A673 (cell line): ENCODE results near the gene CASTOR2.
"Not testable (repeated sequence)": the region's sequence is repeated elsewhere in the genome, so short reads cannot be mapped to it uniquely, and the experiment has no call there.

Experiments
- EZH2 ChIP-seq: fragments of 200-600 bp; sonication (generic); IDR thresholded peaks from 2 replicates; pipeline ENCODE4 v1.6.1; 2017; ENCODE audit warnings: borderline replicate concordance, low read depth, mild to moderate bottlenecking, mixed read lengths, antibody characterized with exemption, low read length; ENCODE audit not compliant: poor library complexity, severe bottlenecking
- TF ChIP-seq, protein P1 (sequence below): fragments of 300-800, 200-600 bp; sonication (generic); conservative IDR thresholded peaks from 2 replicates; pipeline ENCODE4 v1.5.1; 2017; ENCODE audit warnings: low read depth, mild to moderate bottlenecking, antibody characterized with exemption, low read length, moderate library complexity, mixed read lengths

DNA sequence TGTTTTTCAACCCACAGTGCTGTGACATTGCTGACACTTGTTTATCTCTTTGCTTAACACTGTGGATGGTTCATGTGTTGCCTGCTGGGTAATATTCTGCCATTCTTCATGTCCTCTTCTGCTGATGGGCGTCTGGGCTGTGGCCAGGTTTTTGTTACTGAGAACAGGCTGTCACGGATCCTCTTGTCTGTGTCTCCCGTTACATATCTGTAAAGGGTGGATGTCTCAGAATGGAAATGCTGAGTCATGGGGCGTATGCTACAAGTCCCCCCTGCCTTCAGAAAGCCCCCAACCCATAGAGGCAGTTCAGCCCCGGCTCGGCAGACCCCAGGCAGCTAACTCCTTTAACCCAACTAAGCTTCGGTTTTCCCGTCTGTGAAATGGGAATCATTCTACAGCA is 33.3 kb downstream of the CASTOR2 start:
- TF ChIP-seq, protein P1, sequence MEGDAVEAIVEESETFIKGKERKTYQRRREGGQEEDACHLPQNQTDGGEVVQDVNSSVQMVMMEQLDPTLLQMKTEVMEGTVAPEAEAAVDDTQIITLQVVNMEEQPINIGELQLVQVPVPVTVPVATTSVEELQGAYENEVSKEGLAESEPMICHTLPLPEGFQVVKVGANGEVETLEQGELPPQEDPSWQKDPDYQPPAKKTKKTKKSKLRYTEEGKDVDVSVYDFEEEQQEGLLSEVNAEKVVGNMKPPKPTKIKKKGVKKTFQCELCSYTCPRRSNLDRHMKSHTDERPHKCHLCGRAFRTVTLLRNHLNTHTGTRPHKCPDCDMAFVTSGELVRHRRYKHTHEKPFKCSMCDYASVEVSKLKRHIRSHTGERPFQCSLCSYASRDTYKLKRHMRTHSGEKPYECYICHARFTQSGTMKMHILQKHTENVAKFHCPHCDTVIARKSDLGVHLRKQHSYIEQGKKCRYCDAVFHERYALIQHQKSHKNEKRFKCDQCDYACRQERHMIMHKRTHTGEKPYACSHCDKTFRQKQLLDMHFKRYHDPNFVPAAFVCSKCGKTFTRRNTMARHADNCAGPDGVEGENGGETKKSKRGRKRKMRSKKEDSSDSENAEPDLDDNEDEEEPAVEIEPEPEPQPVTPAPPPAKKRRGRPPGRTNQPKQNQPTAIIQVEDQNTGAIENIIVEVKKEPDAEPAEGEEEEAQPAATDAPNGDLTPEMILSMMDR = not testable (repeated sequence)
- TF ChIP-seq EZH2 = not testable (repeated sequence)
